GM13977 (cell line): ENCODE data around the gene SNAP47.

Source experiments
- DNase-seq: peaks from one replicate; pipeline ENCODE4 v3.0.0; 2012; ENCODE audit warnings: low spot score
- in situ Hi-C: fragments of 300-500 bp; cut with MboI; formaldehyde crosslinking; loops from one replicate; pipeline ENCODE4 v1.12.0; 2022; ENCODE audit warnings: low sequenced_read_pairs, low pct_unique_long_range_greater_than_20kb, mixed read lengths, inconsistent platforms; ENCODE audit not compliant: unreplicated experiment
- TF ChIP-seq, protein P1 (sequence below): IDR thresholded peaks from 2 replicates; pipeline ENCODE4 v1.5.1; 2012; ENCODE audit warnings: mild to moderate bottlenecking, control low read depth; ENCODE audit not compliant: insufficient read depth; ENCODE audit errors: extremely low read depth, missing control alignments

SNAP47 gene

DNA sequence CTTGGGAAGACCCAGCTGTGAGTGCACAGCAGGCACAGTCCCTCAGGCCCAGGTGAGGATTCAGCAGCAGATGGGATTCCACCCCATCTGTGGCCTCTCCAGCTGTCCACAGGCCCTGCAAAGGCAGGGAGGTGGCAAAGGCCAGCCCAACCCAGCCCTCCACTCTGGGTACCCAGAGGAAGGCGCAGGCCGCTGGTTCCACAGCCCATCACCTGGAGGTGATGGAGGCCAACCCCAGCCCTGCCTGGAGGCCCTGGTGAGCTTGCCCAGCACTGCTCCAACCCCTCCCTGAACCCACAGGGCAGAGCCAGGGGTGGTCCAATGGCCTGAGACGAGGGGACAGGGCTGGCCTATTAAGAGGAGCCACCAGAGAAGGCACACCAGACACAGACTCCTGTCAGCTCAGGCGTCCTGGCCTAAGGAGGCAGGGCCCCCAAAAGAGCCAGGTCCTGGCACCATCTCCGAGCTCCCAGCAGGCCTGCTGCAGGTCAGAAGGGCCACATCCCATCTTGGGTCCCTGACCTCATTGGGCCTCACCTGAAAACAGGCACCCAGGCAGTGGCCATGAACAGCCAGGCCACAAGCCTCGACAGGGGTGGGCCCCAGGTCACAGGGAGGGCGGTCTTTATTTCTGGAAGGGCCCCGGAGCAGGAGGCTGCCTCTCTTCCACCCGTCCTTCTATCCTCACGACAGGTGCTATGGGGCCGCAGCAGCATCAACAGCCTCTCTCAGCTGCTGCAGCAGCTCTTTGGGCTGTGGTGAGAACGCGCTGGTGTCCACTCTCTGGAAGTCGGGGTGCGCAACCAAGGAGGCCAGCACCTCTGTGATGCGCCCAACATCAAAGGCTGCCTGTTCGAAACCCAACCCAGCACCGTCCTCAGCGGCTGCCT, 3.3 kb upstream of the SNAP47 start:
- TF ChIP-seq, protein P1, sequence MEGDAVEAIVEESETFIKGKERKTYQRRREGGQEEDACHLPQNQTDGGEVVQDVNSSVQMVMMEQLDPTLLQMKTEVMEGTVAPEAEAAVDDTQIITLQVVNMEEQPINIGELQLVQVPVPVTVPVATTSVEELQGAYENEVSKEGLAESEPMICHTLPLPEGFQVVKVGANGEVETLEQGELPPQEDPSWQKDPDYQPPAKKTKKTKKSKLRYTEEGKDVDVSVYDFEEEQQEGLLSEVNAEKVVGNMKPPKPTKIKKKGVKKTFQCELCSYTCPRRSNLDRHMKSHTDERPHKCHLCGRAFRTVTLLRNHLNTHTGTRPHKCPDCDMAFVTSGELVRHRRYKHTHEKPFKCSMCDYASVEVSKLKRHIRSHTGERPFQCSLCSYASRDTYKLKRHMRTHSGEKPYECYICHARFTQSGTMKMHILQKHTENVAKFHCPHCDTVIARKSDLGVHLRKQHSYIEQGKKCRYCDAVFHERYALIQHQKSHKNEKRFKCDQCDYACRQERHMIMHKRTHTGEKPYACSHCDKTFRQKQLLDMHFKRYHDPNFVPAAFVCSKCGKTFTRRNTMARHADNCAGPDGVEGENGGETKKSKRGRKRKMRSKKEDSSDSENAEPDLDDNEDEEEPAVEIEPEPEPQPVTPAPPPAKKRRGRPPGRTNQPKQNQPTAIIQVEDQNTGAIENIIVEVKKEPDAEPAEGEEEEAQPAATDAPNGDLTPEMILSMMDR = no peak
- no peak for DNase-seq
- in situ Hi-C loops = no loop called here

GRCh38 chr1:227732586-227733308, 2.5 kb upstream of the SNAP47 start:
- DNase-seq = no peak
- in situ Hi-C loops = no loop called here
- TF ChIP-seq, protein P1 = no peak

DNA sequence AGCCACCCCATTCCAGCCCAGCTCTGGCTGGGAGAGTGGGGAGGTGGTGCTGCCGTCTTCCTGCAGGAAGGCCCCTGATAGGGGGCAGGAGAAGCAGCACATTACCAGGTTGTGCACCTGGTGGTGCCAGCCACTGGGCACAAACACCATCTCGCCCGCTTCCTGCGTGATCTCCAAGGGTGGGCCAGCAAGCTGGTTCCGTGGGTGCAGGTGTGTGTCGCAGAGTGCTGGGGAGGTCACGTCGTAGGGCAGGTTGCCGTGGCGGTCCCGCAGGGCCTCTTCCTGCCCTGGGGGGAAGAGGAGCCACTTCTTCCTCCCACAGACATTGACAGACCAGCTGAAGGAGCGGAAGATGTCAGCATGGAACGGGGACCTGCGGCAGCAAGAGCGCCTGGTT, 1.9 kb upstream of the SNAP47 start:
- DNase-seq = no peak
- TF ChIP-seq, protein P1 = no peak
- in situ Hi-C loops = no loop called here

DNA sequence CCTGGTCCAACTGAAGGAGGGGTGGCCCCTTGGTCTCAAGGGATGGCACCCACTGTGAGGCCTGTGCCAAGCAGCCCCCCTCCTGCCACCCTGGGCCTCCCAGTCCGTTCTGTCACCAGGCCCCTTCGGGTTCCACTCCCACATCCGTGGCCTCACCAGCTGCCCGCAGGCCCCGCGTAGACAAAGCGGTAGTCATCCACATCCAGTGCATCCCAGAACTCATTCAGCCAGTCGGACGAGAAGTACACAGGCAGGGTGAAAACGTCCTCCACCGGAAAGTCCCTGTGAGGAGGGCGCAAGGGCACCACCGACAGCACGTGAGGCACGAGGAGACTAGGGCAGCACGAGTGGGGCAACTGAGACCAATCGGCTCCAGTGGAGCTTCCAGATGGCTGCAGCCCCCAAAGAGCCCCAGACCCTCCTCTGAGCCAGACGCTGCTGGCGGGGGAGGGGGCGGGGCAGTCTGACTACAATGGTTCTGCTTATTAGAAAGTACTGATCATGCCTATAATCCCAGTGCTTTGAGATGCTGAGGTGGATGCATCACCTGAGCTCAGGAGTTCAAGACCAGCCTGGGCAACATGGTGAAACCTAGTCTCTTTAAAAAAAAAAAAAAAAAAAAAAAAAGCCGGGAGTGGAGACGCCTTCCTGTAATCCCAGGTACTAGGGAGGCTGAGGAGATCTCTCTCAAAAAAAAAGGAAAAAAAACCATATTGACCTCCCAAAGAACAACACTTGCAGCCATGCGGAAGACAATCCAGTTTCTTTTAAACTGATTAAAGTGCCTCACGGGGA, 1.3 kb upstream of the SNAP47 start:
- DNase-seq = no peak
- in situ Hi-C loops = no loop called here
- TF ChIP-seq, protein P1 = no peak

GRCh38 chr1:227734546-227734855, 734 bp upstream of the SNAP47 start:
- no peak for DNase-seq
- TF ChIP-seq, protein P1 = no peak
- in situ Hi-C loops = no loop called here

DNA sequence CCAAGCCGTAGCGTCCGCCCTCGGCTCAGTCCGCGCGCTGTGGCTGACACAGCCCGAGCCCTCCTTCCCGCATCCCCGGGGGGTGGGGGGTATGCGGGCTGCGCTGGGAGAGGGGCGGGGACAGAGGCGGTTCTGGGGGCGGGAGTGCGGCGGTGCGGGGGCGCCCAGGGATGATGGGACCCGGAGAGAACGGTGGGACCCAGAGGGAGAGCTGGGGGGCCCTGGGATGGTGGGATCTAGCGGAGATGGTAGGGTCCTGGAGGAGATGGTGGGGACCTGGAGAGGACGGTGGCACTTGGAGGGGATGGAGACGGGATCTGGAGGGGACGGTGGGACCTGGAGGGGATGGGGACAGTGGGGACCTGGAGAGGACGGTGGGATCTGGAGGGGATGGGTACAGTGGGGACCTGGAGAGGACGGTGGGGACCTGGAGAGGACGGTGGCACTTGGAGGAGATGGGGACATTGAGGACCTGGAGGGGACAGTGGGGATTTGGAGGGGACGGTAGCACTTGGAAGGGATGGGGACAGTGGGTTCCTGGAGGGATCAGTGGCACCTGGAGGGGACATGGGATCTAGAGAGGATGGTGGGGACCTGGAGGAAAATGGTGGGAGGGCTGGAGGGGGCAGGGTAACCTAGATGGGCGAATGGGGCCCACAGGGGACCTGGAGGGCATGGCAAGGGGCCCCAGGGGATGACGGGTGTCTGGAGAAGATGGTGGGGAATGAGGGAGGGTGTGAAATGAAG, 477 bp downstream of the SNAP47 start:
- TF ChIP-seq, protein P1 = no peak
- in situ Hi-C loops = no loop called here
- DNase-seq = no peak
